Left lung (tissue), 10 donors: ENCODE results near the gene GALC. TPM values are rescaled to one million over a fixed set of nuclear protein-coding genes. Genes with fewer than 3 reads are reported as not detected.
A peak's percentile ranks its signal among the peaks of the same experiment; 100 is the strongest.

ENCODE experiments used
- ATAC-seq: fragments of 200-7000 bp; cut with Tn5 transposase; one replicate; pipeline ENCODE4 v1.9.1; 2020; ENCODE audit warnings: moderate library complexity
- DNase-seq, 4 donors: peaks; one replicate each; pipeline ENCODE4 v3.0.0-alpha.2; 2013 to 2020
- H3K27ac ChIP-seq, 2 donors: fragments of 200-600 bp; sonication (generic) in 1 of 2; one replicate each; pipeline versions ENCODE4 v1.5.0 to v1.8.0; 2020 to 2021
- H3K27me3 ChIP-seq, 2 donors: fragments of 200-600 bp; sonication (generic) in 1 of 2; one replicate each; pipeline versions ENCODE4 v1.5.0 to v1.8.0; 2020 to 2021
- H3K36me3 ChIP-seq, 2 donors: fragments of 200-600 bp; sonication (generic) in 1 of 2; one replicate each; pipeline versions ENCODE4 v1.5.0 to v1.8.0; 2020 to 2021
- H3K4me1 ChIP-seq, 2 donors: fragments of 200-600 bp; one replicate each; pipeline ENCODE4 v1.8.0; 2021
- H3K4me3 ChIP-seq, 2 donors: fragments of 200-600 bp; sonication (generic) in 1 of 2; one replicate each; pipeline versions ENCODE4 v1.5.0 to v1.8.0; 2020 to 2021; ENCODE audit warnings: mild to moderate bottlenecking in 1 of 2
- H3K9me3 ChIP-seq, 2 donors: fragments of 200-600 bp; sonication (generic) in 1 of 2; one replicate each; pipeline versions ENCODE4 v1.5.0 to v1.8.0; 2020 to 2021
- CTCF ChIP-seq, 2 donors: fragments of 200-600 bp; sonication (generic) in 1 of 2; IDR thresholded peaks; one replicate each; pipeline versions ENCODE4 v1.5.0 to v1.8.0; 2021; ENCODE audit warnings: antibody characterized with exemption in 2 of 2
- intact Hi-C, 2 donors: fragments of 100-400 bp; cut with DNase I; formaldehyde crosslinking; loops; one replicate each; pipeline versions ENCODE4 v1.11.2 to v1.14.2; 2022
- polyA plus RNA-seq, 6 donors: library from polyadenylated mRNA; unstranded; fragments of 120-200 nt; gene quantifications; one replicate each; pipeline ENCODE4 v1.2.1, GENCODE V29; 2013; ENCODE audit not compliant: insufficient read length in 6 of 6
- total RNA-seq, 2 donors: library from RNA; stranded (reverse); fragmentation: NEBNext Ultra II Directional; extraction: Animal tissue kit (Norgen Biotek cat#: 25700); gene quantifications; one replicate each; pipeline ENCODE4 v1.2.1, GENCODE V29; 2021
- donor health status: DM: no; HTN: yes; CAD: no.
- donor health status: DM: no; HTN: no; CAD: no.

The GALC gene
- total and polyA plus RNA-seq, 8 donors: 29.3 to 48.3 (median 33.2) TPM

DNA sequence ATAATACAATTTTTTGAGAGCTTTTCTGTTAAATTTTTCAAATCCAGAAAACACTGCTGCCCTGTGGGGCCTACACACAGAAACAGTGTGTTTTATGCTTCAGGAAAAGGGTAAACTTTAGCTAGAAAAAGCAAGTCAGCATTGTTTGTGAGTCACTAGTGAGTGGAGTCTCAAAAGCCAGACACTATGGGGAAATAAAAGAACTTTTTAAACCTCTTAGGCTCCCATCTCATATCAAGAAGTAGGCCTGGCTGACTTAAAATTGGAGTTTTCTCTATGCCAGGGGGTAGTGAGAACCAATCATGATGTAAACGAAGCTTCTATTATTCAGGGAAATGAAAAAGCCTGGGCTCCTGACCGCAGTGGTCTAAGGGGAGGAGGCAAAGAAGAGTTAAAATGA lies 24.6 kb upstream of the GALC start:
- peak; percentile 21 for ATAC-seq
- no peak for TF ChIP-seq CTCF (IDR thresholded peaks at IDR 0.05)
- H3K27me3 ChIP-seq: no peaks in the 10 kb centered on the region
- peaks cover 3 to 17% of the 10 kb centered on the region in 2 donors for H3K4me1 ChIP-seq
- H3K9me3 ChIP-seq: no peaks in the 10 kb centered on the region
- DNase-seq: no peak
- H3K4me3 ChIP-seq: no peak overlapping the region
- intact Hi-C loops: loop anchor here in 1 of 2 donors (10.0 kb wide), 1 partner anchor 147 kb away; no protein-coding TSS in a partner anchor
- H3K36me3 ChIP-seq: peaks cover 0 to 3% of the 10 kb centered on the region in 2 donors
- H3K27ac ChIP-seq: peak overlapping the region in 1 of 2 donors; percentile 31

GRCh38 chr14:88016768-88017167 lies 23.8 kb upstream of the GALC start:
- ATAC-seq (no peak), DNase-seq (no peak)
- H3K4me3 ChIP-seq: no peak overlapping the region
- peaks cover 3 to 22% of the 10 kb centered on the region in 2 donors for H3K4me1 ChIP-seq
- H3K27me3 ChIP-seq: no peaks in the 10 kb centered on the region
- intact Hi-C loops: loop anchor here in 1 of 2 donors (10.0 kb wide), 1 partner anchor 148 kb away; no protein-coding TSS in a partner anchor
- no peak for TF ChIP-seq CTCF (IDR thresholded peaks at IDR 0.05)
- H3K36me3 ChIP-seq: peaks cover 0 to 3% of the 10 kb centered on the region in 2 donors
- no peaks in the 10 kb centered on the region for H3K9me3 ChIP-seq
- H3K27ac ChIP-seq: peak overlapping the region in 1 of 2 donors; percentile 31

GRCh38 chr14:88013750-88014349 lies 20.9 kb upstream of the GALC start:
- DNase-seq: peak; percentile 24 to 79 (median 60)
- TF ChIP-seq CTCF (IDR thresholded peaks at IDR 0.05): peak; percentile 86 to 96
- Histone ChIP-seq H3K27me3 (no peaks in the 10 kb centered on the region), H3K9me3 (no peaks in the 10 kb centered on the region), H3K4me1 (peaks cover 3 to 47% of the 10 kb centered on the region in 2 donors), H3K4me3 (no peak overlapping the region), H3K27ac (no peak overlapping the region), H3K36me3 (peaks cover 0 to 3% of the 10 kb centered on the region in 2 donors)
- ATAC-seq: peak; percentile 99
- intact Hi-C loops: loop anchor here in 1 of 2 donors (10.0 kb wide), 1 partner anchor 151 kb away; no protein-coding TSS in a partner anchor

- no peaks in the 10 kb centered on the region for H3K9me3 ChIP-seq
- peaks cover 3 to 57% of the 10 kb centered on the region in 2 donors for H3K4me1 ChIP-seq
- TF ChIP-seq CTCF (IDR thresholded peaks at IDR 0.05): no peak
- no peaks in the 10 kb centered on the region for H3K27me3 ChIP-seq
- H3K27ac ChIP-seq: no peak overlapping the region
- ATAC-seq (no peak), DNase-seq (peak in 2 of 4 donors; percentile 26 to 56)
- H3K4me3 ChIP-seq: no peak overlapping the region
- peaks cover 0 to 3% of the 10 kb centered on the region in 2 donors for H3K36me3 ChIP-seq
- intact Hi-C loops: loop anchor here in 1 of 2 donors (10.0 kb wide), 1 partner anchor 152 kb away; no protein-coding TSS in a partner anchor
Observed at GRCh38 chr14:88012495-88012894, 19.5 kb upstream of the GALC start.

DNA sequence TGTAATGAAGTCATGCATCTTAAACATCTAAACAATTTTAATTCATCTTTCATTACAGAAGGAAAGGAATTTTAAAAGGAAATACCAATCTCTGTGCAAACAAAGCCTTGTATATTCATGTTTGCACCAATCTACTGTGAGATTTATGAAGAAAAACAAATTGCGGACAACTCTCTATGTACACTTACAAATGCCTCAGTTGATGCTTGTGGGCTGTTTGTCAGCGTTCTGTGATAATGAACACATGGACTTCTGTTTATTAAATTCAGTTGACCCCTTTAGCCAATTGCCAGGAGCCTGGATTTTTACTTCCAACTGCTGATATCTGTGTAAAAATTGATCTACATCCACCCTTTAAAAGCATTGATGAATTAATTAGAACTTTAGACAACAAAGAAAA lies 17.3 kb upstream of the GALC start:
- no peak overlapping the region for H3K4me3 ChIP-seq
- DNase-seq (no peak), ATAC-seq (no peak)
- no peaks in the 10 kb centered on the region for H3K27me3 ChIP-seq
- H3K27ac ChIP-seq: no peak overlapping the region
- intact Hi-C loops: loop anchor here in 1 of 2 donors (10.0 kb wide), 1 partner anchor 154 kb away; no protein-coding TSS in a partner anchor
- no peaks in the 10 kb centered on the region for H3K36me3 ChIP-seq
- no peak for TF ChIP-seq CTCF (IDR thresholded peaks at IDR 0.05)
- H3K4me1 ChIP-seq: peaks cover 3 to 66% of the 10 kb centered on the region in 2 donors
- H3K9me3 ChIP-seq: no peaks in the 10 kb centered on the region
